HG02943 (cell line): Measurements from ENCODE around the gene FAM72C.
A peak's percentile ranks its signal among the peaks of the same experiment; 100 is the strongest.
"Not testable (repeated sequence)": the region's sequence is repeated elsewhere in the genome, so short reads cannot be mapped to it uniquely, and the experiment has no call there.

Source experiments
- ATAC-seq: cut with Tn5 transposase; IDR thresholded peaks from one replicate; pipeline ENCODE4 v1.9.1; 2021; ENCODE audit warnings: mild to moderate bottlenecking, low read depth, moderate library complexity; ENCODE audit not compliant: unreplicated experiment

FAM72C gene

GRCh38 chr1:143987868-143988267 is 16.1 kb upstream of the FAM72C start:
- not testable (repeated sequence) for ATAC-seq

GRCh38 chr1:143984721-143985473 is 13.1 kb upstream of the FAM72C start:
- ATAC-seq = not testable (repeated sequence)

GRCh38 chr1:143974416-143974815 is 2.6 kb upstream of the FAM72C start:
- ATAC-seq = not testable (repeated sequence)

- ATAC-seq = not testable (repeated sequence)
These were observed 2.2 kb upstream of the FAM72C start for GRCh38 chr1:143973876-143974414.

GRCh38 chr1:143972753-143973326 is 1.1 kb upstream of the FAM72C start:
- peak; percentile 10 for ATAC-seq

GRCh38 chr1:143965860-143966259 is 5.9 kb downstream of the FAM72C start:
- ATAC-seq = not testable (repeated sequence)

GRCh38 chr1:143964294-143964693 is 7.5 kb downstream of the FAM72C start:
- not testable (repeated sequence) for ATAC-seq

- not testable (repeated sequence) for ATAC-seq
These were observed 15.9 kb downstream of the FAM72C start for GRCh38 chr1:143955930-143956329.

GRCh38 chr1:143952913-143953312 is 18.9 kb downstream of the FAM72C start:
- ATAC-seq = not testable (repeated sequence)

- ATAC-seq = not testable (repeated sequence)
These were observed 20.0 kb downstream of the FAM72C start for GRCh38 chr1:143951485-143952391.

GRCh38 chr1:143947749-143948148 is 24.0 kb downstream of the FAM72C start:
- ATAC-seq = not testable (repeated sequence)

GRCh38 chr1:143945253-143945652 is 26.5 kb downstream of the FAM72C start:
- not testable (repeated sequence) for ATAC-seq

GRCh38 chr1:143944576-143945240 is 27.1 kb downstream of the FAM72C start:
- ATAC-seq = not testable (repeated sequence)

- not testable (repeated sequence) for ATAC-seq
These were observed 28.3 kb downstream of the FAM72C start for GRCh38 chr1:143943319-143943978.

- ATAC-seq = not testable (repeated sequence)
These were observed 29.4 kb downstream of the FAM72C start for GRCh38 chr1:143942238-143942860.

GRCh38 chr1:143939666-143940065 is 32.1 kb downstream of the FAM72C start:
- ATAC-seq = not testable (repeated sequence)

GRCh38 chr1:143938922-143939321 is 32.9 kb downstream of the FAM72C start:
- not testable (repeated sequence) for ATAC-seq

GRCh38 chr1:143936457-143937115 is 35.2 kb downstream of the FAM72C start:
- not testable (repeated sequence) for ATAC-seq
